Stimulated activated CD8-positive, alpha-beta memory T cell treated with anti-CD3 and anti-CD28 coated beads, Interleukin-15, amount 100 ng/mL, for 48 hours (primary cell): ENCODE measurements around the gene EHF.

Experiments
- DNase-seq, 2 donors: peaks; one replicate each; pipeline ENCODE4 v3.0.0-alpha.2; 2020; ENCODE audit warnings: low read depth in 2 of 2

The EHF gene

DNA sequence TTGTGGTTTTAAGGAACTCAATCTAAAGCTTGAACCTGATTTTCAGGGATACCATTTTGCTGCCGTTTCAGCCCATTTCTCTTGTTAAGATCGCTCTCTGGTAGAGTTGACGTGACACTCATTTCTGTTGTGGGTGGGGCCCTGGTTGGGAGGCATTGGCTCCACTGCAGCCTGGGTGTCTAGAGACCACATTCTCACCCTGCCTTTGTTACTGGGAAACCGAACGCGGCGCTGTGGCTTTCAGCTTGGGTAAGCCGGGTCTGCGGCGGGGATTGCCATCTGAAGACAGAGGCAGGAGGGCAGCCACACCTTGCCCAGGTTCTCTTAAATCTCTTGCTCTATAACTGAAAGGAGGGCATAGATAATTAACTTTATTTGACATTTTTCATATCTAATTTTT is 3.2 kb downstream of the EHF start:
- peak in 1 of 2 donors; percentile 28 for DNase-seq

DNA sequence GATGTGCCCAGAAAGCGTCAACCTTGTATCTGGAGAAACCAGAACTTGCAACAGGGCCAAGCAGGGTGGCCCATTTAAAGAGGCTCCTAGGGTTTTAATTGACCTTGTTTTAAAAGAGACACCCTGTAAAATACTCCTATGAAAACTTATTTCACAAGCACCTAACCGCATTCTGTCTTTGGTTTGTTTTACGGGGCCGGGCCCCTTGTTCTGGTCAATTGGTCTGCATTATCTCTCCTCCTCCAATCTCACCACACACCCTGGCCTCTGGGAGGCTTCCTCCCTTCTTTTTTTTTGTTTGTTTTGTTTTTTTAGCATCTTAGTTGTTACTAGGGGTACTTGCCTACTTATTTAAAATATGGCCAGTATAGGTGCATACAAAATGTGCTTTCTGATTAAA is 4.7 kb downstream of the EHF start:
- no peak for DNase-seq

DNA sequence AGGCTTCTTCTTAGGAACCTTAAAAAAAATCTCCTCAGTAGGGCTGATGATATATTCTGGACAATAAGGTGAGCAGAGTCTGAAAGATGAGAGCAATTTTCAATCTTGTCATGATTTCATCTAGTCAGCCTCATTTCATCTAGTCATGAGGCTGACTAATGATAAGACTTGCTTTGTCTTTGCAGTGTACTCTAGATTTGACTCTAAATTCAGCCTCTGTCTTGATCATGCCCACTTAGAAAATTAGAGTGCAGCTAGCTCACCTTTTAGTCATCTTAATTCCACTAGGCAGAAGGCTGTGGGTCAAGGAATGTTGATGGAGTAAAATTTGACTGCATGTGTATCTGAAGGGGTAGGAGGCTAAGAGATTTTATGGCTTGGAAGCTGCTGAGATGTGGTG is 5.5 kb downstream of the EHF start:
- no peak for DNase-seq

DNA sequence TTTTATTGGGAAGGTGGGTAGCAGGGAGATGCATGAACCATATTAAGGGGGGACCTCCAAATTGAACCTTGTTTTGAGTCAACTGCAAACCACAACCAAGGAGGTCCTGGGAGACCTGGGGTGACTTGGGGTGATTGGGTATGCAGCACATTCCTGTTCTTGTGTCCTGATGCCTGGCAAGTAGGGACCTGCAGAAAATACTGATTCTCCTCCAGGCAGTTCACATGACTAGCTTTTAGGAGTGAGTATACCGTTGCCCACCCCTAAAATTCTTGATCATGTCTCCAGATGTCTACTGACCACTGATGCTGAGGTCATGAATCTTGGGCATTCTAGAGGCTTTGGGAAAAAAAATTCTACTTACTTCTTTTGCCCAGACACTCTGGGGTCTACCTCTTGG is 6.3 kb downstream of the EHF start:
- DNase-seq = no peak

DNA sequence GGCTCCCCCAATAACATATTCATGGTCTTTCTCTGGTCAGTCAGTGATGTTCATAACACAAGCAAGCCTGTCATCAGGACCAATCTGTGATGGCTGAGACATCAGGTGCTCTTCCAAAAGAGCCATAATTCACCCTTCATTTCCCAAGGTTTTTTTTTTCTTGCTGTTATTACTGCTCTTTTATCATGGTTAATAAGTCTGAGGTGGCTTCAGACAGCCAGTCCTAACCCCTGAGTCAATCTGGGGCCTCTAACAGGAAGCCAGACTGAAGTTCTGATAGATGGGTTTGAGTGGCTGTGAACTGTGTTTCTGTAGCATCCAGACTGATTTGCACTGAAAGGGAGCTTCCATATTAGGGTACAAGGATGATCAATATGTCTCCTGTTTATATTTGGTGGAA is 8.8 kb downstream of the EHF start:
- DNase-seq = no peak

DNA sequence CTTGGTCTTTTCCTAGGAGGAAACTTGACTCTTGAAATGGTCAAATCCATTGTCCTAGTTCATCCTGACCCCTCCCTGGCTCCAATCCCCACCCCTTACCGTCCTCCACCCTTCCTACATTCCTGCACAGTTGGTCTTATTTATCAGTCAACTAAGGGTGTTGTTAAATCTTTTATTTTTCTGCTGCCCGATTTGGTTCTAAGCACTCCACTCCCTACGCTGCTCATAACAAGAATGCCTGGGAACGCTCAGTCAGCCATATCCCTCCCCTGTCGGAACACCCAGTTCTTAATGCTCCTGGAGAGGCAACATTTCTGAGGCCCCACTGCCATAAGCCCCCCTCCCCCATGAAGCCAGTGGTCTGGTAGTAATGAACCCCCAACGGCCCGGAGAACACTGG is 9.7 kb downstream of the EHF start:
- DNase-seq = no peak

DNA sequence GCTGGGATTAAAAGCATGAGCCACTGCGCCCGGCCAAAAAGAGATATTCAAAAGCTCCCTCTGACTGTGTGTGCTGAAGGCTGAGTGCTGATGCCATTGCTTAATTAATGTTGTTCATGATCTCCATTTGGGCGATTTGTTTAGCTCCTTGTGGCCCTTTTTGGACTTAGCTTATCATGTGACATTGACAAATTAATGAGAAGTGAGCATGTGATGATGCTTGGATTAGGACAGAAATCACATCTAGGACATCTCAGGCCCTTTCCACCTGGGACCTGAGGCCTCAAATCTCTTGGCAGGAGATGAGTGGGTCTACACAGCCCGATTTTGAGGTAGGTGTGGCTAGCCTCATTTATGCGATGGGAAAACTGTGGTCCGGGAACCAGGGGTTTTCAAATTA is 10.4 kb downstream of the EHF start:
- DNase-seq = no peak

DNA sequence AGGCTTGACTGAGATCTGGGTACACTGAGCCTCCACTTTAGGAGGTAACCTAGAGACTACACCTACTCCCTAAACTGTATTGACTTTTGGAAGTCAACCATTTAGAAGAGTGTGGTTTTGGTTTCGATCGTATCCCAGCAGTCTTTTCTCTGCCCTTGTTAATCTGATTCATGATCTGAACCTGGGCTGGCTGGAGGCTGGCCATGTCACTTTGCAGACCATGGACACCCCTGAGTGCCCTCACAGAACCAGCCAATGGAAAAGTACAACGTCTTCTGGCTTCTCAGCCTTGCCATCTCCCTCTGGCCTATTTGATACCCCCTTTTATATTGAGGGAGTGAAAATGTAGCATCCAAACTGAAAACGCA is 10.8 kb downstream of the EHF start:
- DNase-seq = no peak

DNA sequence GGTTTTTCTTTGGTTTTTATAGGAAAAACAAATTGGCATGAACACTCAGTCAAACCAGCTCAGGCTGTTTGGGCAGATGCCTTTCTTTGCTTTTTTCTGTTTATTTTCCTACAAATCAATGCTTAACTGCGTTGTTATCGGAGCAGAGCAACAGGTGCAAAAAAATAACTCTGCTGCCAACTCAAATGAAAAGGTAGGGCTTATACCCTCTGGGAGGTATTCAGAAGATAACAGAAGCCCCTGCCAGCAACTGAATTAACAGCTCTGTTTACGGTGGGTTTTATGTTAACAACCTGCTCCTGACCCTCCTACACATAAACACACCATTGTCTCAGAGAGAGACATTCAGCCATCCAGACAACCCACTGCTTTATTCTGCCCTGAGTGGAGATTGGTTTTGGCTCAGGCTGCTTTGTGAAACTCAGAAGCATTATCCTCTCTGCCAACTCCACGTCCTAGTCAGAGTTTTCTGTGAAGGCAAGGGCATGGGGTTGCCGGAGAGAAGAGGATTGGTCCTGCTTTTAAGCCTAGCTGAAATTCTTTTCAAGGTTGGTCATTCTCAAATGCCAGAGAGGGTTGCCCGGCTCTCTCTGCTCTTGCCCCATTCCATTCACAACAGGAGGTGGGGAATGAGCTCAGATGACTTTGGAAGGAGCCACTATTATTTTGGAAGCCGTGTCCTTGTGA is 11.4 kb downstream of the EHF start:
- DNase-seq = no peak

DNA sequence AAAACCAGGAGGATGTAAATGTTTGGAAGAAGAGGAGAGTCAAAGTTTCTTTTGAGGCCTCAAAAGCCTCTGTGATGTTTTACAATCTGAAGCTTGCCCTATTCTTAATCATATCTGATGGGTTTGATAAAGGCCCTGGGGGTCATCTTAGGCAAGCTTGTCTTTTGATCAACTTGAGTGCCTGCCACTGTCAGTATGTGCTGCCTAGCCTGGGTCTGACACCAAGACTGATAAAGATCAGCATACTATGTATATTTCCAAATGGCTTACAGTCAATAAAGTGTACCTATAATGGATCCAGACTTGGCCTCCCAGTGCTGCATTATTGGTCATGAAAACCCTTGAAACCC is 12.7 kb downstream of the EHF start:
- DNase-seq = no peak

DNA sequence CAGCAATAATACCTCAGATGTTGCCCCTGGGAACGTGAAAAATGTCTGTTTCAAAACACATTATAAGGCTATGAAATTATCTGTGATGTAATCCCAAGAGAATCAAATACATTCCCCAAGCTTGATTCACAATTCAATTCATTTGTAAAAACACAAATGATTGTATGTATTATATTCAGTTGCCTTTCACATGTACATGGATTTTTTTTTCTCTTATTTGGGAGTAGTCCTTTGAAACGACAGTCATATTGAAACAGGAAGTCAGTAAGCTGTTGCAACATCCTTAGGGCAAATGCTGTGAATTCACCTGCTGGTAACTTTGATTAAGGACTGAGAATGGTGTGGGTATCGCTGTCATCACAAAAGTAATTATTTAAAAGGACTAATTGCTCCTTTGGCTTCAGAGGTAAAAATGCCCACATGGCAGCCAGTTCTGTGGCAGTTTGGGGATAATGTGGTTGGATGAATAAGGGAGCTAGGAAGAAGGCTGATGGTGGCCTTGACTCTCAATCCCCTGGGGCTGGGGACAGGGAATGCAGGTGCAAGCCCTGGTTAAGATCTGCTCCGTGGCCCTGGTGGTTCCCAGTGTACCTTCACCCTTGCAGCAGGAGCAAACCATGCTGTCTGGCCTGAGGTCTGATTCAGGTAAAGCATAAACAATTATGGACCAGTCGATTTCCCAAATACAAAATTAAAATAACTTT is 13.2 kb downstream of the EHF start:
- no peak for DNase-seq

DNA sequence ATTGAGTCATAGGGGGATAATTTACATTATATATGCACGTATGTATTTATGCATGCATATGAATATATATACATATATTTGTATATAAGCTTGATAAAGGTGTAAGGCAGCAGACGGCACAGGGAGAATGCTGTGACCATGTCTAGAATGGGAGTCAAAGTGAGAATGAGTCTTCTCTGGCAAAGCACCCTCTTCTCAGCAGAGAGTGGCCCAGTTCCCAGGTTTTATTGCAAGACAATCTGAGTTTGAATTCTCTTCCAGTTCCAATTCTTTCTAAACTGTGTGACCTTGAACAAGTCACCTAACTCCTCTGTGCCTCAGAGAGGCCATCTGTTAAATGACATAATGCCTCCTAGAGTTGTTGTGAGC is 13.8 kb downstream of the EHF start:
- no peak for DNase-seq

DNA sequence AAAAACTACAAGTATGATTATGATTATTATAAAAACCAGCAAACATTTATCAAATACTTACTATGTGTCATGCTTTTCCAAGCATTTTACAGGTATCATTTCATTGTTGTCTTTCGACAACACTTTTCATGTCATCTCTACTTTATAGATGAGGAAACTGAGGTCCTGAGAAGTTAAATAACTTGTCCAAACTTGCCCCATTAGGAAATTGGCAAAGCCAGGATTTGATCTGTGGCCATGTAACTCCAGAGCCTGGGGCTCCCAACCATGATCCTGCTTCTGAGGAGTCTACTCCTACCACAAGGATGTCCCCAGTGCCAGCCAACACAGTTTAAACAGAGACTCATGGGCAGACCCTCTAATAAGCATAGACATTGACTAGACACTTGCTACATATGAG is 15.2 kb downstream of the EHF start:
- DNase-seq = no peak

DNA sequence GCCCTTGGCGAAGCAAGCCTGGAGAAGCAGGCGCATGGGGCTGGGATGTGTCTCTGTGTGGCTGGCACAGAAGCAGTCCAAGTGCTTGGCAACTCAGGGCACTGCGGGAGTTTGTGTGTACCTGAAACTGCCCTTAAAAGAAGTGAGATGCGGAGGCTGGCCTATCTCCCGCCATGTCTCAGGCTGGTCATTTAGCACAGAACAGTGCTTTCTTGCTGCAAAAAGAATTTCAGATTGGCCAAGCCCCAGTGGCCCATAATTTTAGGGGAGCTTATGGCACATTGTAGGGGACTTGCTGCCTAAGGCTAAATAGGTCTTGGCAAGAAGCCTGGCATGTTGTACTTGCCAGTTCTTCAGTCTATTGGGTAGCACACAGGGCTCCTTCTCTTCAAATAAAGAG is 16.4 kb downstream of the EHF start:
- DNase-seq = no peak

DNA sequence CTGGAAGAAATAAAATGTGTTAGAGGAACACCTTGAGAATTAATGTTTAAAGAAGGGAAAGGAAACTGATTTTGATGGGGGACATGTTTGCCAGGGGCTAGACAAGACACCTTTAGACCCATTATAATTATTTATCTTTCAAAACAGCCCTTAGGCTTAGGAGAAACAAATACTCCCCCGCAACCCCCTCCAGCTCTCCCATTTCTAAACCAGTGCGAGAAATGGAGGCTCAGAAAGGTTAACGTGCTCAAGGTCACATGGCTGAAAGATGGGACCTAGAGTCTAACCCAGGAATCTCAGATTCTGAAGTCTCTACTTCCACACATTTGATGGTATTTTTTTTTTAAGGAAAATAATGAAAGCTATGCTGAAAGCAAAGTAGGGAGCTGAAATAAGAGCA is 18.0 kb downstream of the EHF start:
- DNase-seq = no peak

DNA sequence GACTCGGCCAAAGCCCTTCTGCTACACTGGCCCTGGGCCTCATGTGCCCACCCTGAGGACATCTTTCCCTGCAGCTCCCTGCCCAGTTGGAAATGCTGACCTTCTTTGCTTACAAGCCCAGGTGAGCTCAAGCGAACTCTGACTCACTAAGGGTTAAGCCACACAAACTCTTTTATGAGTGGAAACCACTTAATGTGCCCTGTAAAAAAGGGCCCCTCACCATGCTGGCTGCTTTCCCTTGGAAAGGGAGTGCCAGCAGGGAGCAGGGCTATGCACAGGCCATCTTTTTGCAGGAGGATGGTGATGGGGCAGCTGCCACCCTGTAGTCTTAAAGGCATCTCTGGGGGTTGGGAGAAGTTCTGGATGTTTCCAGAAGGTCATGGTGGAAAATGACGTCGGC is 18.7 kb downstream of the EHF start:
- no peak for DNase-seq

DNA sequence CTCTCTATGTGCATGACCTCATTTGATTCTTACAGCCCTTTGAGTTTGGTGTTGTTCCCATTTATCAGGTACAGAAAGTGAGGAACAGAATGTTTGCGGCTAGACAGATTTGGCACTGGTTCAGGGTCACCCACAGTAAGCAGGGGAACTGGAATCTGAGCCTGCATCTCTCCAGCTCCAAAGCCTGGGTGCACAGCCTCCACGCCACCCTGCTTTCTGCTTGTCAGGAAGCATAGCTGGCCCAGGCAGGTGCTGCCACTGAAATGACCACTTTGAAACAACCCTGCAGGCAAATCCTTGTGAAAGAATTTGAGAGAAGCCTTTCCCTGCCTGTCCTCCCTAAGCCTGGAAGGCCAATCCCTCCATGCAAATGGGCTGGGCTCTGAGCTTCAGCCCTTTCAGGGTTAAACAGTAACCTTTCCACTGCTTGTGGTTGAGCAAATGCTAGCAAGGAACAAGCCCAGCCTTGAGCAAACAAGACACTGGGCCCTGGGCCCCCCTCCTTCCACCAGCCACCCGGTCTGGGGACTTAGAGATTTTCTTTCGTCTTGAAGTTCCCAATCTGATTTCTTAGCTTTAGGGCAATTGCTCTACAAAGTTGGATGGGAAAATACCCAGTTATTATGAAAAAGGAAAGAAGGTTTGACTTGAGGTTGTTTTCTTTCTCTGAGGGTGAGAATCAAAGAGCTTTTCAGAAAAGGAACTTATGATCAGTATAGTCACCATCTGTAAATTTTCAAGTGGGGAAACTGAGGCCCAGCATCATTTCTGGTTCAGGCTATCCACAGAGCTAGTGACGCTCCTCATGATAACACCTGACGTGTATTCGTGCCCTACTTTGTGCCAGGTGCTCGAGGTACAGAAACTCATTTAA is 19.4 kb downstream of the EHF start:
- no peak for DNase-seq

DNA sequence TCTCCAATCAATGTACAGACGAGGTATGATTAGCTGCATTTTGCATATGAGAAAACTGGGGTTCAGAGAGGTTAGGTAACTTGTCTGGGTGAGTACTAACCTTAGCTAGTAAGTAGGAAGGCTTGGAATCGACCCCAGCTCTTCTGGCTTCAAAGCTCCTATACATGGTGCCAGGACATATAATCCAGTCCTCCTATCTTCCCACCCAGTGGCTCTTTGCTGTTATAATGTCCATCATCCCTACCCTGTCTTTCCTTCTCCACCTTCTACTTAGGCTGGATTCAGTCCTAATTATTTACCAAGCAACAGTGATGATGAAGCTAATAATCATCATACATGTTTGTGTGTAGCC is 20.0 kb downstream of the EHF start:
- no peak for DNase-seq

DNA sequence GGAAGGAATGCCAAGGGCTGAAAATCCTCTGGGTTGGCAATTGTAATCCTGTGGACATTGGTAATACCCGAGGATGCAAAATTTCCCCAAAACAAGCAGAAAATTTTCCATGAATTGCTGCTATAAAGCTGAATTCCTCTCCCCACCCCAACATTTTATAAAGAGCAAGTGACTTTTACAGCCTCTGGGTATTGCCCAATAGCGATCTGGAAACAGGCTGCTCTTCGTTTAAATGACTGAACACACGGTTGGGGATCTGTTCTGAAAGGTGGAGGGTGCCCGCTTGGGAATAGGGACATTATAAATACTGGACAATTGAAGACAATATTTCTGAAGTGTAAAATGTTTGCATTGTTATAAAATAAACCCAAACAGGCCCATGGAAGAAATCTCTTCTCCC is 20.6 kb downstream of the EHF start:
- no peak for DNase-seq

DNA sequence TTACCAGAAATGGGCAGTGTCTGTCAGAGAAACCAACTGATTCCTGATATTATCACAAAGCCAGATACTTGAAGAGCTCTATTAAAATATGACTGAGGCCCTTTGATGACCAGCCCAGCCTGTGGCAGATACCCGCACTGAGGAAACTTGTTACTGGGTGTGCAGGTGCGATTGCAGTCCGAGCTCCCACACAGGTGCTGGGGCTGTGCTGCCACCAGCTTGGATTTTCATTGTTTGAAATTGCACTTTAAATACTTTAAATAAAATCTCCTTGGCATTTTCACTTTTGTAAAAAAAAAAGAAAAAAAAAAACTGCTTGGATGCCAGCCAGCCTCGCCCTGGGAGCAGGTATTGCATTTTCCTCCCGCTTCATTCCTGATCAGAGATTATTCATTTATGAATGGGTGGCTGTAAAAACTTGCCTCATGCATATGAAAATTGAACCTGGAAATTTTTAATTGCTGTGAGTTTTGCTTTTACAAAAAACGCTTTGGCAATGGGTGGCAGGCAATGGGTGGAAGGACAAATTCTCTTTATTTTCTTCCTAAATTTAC is 21.2 kb downstream of the EHF start:
- DNase-seq = no peak

DNA sequence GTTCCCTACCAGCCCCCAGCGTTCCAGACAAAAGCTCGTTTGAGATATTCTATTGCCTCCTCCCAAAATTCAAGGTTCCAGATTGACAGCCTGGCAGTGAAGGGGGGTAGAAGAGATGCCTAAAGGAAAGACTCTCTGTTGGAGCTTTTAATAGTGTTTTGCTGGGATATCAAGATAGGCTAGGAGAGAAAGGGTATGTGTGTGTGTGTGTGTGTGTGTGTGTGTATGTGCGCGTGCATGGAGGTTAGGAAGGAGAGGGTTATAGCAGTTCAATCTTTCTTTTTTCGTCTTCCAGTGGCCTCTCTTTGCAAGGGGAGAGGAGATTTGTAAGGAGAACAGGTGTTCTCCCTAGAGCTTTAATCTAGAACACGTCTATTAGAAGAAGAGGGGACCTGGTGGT is 22.0 kb downstream of the EHF start:
- DNase-seq = no peak

DNA sequence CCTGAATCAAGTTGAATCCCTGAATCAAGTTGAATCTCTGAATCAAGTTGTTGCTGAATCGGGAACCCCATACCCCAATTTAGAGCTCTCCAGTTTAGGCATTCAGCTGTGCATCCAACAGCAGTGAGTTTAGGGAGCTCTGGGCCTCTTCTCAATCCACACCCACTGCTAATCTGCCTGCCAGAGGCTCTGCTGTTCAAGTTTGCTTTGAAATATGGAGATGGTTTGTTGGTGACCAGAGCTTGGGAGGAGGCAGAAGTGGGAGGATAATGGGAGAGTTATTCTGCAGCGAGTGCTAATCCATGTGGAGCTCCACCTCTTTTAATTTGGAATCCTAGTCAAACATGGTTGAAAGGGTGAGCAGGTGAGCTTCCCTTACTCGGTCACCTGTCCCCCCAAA is 22.4 kb downstream of the EHF start:
- DNase-seq = no peak

DNA sequence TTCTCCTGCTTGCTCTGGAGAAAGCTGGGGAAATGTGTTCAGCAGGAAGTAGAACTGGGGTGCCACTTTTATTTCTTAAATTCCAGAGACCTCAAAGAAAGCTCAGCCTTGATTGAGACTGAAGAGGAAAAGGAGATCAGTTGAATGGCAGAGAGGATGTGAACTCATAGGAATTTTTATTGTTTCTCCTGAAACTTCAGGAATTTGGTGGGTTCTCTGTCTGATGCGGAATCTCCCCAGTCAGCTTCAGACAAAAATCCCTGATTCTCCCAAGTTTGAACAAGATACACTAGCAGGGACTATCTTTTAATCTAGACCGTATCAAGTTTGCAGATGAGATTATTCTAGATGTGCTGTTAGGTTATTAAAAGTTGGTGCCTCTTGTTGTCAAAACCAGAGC is 23.0 kb downstream of the EHF start:
- DNase-seq = no peak
